Choroid plexus epithelial cell (primary cell): Measurements from ENCODE around the gene SRSF12.

Experiments used
- DNase-seq: peaks from one replicate; pipeline ENCODE4 v3.0.0-alpha.2; 2010; ENCODE audit warnings: low read depth
- H3K4me3 ChIP-seq: 2 replicates; pipeline ENCODE4 v1.5.1; 2011; ENCODE audit warnings: low read depth, mild to moderate bottlenecking, control low read depth, low read length, moderate library complexity
- TF ChIP-seq, protein P1 (sequence below): conservative IDR thresholded peaks from 2 replicates; pipeline ENCODE4 v1.5.1; 2011; ENCODE audit warnings: low read depth, mild to moderate bottlenecking, control low read depth, inconsistent platforms, low read length, moderate library complexity

The SRSF12 gene

DNA sequence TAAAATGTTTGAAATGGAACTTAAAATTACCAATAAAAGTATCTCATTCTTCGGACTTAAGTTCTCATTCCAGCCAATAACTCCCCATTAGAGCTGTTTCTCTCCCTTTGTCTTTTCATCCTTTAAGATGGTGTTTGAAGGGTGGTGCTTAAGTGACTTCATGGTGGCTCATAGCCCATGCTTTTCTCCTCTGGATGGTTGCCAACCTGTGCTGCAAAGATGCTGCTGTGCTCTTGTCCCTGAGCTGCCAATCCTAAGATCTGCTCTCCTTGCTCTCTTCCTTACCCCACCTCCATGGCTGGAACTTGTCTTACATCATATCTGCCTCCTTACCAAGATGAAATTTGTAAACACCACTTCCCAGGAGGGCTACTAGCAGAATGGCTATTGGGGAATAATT lies 68.9 kb downstream of the SRSF12 start:
- H3K4me3 ChIP-seq, result no peak overlapping the region
- TF ChIP-seq, protein P1, sequence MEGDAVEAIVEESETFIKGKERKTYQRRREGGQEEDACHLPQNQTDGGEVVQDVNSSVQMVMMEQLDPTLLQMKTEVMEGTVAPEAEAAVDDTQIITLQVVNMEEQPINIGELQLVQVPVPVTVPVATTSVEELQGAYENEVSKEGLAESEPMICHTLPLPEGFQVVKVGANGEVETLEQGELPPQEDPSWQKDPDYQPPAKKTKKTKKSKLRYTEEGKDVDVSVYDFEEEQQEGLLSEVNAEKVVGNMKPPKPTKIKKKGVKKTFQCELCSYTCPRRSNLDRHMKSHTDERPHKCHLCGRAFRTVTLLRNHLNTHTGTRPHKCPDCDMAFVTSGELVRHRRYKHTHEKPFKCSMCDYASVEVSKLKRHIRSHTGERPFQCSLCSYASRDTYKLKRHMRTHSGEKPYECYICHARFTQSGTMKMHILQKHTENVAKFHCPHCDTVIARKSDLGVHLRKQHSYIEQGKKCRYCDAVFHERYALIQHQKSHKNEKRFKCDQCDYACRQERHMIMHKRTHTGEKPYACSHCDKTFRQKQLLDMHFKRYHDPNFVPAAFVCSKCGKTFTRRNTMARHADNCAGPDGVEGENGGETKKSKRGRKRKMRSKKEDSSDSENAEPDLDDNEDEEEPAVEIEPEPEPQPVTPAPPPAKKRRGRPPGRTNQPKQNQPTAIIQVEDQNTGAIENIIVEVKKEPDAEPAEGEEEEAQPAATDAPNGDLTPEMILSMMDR, result no peak
- peak; percentile 34 for DNase-seq

DNA sequence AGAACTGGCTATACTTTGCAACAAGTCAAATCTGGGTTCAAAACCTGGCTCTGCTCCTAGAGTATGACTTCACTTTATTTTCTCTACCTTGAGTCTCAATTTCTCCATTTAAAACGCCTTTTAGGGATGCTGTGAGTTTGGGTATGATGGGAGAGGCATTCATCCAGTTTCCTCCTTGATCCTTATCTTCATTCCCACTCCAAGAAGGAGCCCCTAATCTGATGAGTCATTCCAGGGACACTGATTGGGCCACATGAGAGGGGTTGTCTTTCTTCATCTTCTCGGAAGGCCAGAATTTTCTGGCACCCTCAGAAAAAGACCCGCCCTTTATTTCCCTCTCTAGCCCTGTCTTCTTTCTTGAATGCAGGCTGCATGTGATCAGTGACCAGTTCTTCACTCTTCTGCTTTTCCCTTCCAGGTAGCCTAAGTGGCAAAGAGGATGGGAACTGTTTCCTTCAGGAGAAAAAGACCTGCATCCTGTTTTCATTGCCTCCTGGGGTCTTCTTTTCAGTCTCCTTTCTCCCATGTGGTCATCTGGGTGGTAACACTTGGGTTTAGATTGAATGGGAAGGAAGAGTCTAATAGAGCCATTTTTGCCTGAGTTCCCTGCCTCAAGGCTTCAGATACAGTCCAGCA lies 69.5 kb downstream of the SRSF12 start:
- DNase-seq, result no peak
- TF ChIP-seq, protein P1, result no peak
- no peak overlapping the region for H3K4me3 ChIP-seq

DNA sequence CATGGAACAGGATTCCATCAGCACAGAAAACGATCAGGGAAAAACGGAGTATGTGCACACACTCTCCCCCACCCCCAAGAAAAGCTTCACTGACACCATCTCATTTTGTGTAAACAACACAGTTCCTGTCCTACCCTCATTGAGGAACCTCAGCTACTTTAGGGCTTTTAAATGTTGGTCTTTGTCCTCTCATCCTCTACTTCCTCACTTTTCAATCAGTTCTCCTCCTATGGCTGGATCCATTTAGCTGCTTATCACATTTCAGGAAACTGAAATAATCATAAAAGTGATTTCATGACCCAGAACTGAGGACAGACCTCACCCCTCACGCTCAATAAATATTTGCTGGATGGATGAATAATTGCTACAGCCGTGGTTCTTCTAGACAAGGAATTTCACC lies 70.4 kb downstream of the SRSF12 start:
- TF ChIP-seq, protein P1, result no peak
- no peak for DNase-seq
- H3K4me3 ChIP-seq, result no peak overlapping the region
